GM21786 (cell line): ENCODE data around the gene TNFRSF25.
"Not testable (repeated sequence)": the region's sequence is repeated elsewhere in the genome, so short reads cannot be mapped to it uniquely, and the experiment has no call there.

Experiments used
- ATAC-seq: cut with Tn5 transposase; IDR thresholded peaks from one replicate; pipeline ENCODE4 v1.9.1; 2021; ENCODE audit not compliant: unreplicated experiment

Gene TNFRSF25

GRCh38 chr1:6454856-6455751 is 10.9 kb downstream of the TNFRSF25 start:
- ATAC-seq, result no peak

DNA sequence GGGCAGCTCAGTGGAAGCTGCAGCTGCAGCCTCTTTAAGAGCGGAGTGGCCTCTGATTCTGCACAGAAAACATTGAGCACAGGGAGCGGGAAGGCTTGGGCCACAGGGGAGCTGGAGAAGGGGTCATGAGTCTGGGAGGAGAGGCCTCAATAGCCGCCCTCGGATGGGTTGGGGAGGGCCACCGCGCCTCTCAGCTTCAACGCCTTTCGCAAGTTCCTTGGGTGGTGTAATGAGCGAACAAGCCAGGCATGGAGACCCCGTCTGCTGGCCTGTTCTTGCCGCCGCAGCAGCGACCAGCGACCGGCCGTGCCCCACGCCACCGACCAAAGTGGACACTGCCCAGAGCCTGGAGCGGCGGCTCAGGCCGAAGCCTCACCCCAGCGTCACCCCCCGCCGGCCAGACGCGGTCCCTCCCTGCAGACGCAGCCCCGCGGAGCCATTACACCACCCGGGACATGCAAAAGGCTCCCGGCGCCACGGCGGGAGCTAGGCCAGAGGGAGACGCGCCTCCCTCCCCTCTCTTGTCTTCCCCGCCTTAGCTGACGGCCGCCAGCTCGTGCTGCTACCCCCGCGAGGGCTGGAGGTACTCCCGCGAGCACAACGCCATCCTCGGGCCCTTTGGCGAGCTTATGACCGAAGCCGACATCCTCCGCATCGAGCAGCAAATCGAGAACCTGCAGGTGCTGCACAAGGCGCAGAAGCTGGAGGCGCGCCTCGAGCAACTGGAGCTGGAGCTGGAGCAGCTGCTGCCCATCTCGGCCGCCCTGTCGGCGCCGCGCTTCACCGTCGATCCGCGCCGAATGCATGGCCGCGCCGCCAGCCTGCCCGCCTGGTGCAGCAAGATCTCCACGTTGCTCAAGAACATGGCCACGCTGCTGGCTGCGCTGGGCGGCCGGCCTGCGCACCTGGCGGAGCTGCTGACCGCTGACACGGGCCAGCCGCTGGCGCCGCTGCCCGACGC is 11.8 kb downstream of the TNFRSF25 start:
- not testable (repeated sequence) for ATAC-seq

- no peak for ATAC-seq
Measured at GRCh38 chr1:6450943-6451373, 15.0 kb downstream of the TNFRSF25 start.

DNA sequence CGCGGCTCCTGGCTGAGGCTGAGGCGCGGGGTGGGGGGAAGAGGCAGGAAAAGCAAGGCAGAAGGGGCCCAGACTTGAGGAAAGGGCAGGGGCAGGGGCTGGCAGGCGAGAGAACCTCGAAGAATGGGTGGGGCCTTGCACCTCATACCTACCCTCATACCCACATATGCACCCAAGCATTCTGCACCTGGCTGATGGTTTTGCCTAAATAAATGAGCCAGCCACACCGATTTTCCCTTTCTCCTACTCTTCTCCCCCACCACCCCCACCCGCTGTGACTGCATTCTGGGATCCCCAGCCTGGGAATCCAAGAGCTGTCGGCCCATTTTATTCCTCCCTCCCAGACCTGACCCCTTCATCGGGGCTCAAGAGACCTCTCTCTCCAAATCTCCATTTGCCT is 15.5 kb downstream of the TNFRSF25 start:
- not testable (repeated sequence) for ATAC-seq

GRCh38 chr1:6450005-6450450 is 15.9 kb downstream of the TNFRSF25 start:
- no peak for ATAC-seq

DNA sequence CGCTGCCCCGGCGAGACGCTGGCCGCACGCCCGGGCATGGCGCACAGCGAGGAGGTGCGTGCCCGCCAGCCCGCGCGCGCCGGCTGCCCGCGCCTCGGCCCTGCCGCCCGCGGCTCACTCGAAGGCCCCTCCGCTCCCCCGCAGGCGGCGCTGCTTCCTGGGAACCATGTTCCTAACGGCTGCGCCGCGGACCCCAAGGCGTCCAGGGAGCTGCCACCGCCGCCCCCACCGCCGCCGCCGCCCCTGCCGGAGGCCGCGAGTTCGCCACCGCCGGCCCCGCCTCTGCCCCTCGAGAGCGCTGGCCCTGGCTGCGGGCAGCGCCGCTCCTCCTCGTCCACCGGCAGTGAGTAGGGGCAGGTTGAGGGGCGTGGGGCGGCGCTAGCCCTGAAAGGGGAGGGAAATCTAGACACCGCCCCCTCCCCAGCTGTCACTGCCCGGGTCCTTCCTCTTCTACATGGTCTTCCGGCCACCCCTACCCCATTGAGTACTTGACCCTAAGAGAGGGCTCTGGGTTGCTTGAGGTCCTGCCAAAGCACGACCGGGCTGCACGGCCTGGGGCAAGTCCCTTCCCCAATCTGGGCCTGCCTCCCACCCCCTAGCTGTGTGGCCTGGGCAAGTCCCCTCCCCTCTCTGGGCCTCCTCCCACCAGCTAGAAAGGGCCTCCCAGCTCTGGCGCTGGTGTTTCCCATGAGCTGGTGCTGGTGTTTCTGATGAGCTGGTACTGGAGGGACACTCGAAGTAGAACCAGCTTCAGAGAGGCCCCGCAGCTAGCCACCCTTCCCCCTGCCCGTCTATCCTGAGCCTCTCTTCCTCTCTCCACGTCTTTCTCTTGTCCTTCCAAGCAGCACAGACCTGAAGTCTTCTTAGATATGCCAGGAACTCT is 17.0 kb downstream of the TNFRSF25 start:
- ATAC-seq, result no peak

- no peak for ATAC-seq
Measured at GRCh38 chr1:6447818-6448748, 17.9 kb downstream of the TNFRSF25 start.

DNA sequence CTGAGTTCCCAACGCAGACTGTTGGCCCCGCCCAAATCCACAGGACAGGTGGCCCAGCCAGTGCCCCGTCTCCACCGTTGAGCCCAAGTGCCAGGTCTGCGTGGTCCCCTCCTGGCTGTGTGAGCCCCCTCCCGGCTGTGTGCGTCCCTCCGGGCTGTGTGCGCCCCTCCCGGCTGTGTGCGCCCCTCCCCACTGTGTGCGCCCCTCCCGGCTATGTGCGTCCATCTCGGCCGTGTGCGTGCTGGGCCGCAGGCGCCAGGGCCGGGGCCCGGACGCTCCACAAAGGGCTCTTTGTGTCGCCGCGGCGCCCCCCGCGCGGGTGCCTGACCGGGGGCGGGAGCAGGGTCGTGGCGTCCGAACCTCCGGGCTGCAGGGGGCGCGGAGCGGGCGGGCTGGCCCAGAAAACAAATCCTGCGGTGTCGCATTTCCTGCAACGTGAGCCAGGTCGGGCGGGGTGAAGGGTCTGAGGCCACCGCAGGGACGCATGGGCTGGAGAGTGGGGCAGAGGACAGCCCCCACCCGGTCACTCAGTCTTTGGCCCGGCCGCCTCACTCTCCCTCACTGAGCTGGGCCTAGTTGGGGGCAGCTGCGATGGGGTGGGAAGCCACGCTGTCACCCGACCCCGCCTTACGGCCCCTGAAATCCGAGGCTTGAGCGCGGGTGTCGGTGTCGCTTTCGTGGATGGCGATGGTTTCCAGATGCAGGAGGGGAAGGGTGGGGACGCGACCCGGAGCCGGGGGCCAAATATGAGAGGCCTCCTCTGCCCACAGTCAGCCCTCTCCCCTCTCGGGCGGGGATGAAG is 18.8 kb downstream of the TNFRSF25 start:
- no peak for ATAC-seq

- ATAC-seq, result no peak
Measured at GRCh38 chr1:6446665-6447015, 19.3 kb downstream of the TNFRSF25 start.

GRCh38 chr1:6445929-6446328 is 20.0 kb downstream of the TNFRSF25 start:
- not testable (repeated sequence) for ATAC-seq

DNA sequence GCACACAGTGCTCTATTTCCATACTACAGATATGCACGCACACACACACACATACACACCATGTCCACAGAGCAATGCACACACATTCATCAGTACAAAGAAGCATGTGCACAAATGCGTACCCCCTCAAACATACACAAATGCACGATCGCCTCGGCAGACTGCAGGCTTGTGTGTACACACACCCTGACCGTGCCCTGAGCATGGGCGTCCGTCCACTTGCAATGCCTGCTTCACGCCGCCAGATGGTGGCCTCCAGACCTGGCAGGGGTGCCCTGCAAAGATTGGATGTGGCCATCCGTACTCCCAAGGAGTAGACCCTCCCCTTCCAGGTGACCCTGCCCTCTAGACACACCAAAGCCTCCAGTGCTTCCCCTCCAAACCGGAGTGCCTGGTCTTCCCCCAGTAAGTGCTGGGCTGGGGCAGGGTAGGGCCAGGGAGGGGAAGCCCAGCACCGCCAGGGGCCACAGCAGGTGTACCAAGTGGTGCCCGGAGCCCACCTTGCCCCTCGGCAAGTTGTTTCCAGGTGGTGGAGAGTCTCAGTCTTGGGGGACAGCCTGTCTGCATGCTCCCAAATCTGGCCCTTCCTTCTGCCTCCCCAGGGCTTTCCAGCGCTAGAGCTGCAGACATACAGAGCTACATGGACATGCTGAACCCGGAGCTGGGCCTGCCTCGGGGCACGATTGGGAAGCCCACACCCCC is 20.8 kb downstream of the TNFRSF25 start:
- no peak for ATAC-seq

DNA sequence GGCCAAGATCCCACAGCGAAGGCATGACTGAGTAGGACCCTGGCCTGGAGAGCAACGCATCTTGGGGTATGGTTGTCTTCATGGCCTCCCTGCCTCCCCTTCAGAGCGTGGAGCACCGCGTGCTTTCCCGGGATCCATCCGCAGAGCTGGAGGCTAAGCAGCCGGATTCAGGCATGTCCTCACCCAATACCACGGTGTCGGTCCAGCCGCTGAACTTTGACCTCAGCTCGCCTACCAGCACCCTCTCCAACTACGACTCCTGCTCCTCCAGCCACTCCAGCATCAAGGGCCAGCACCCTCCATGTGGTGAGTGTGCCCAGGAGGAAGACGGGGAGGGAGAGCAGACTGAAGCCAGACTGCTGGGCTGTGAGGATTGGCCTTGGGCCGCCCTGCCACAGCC is 21.6 kb downstream of the TNFRSF25 start:
- ATAC-seq, result no peak

GRCh38 chr1:6443339-6444115 is 22.4 kb downstream of the TNFRSF25 start:
- ATAC-seq, result no peak

- ATAC-seq, result no peak
Measured at GRCh38 chr1:6441586-6441985, 24.4 kb downstream of the TNFRSF25 start.

GRCh38 chr1:6440198-6441126 is 25.5 kb downstream of the TNFRSF25 start:
- ATAC-seq, result no peak

DNA sequence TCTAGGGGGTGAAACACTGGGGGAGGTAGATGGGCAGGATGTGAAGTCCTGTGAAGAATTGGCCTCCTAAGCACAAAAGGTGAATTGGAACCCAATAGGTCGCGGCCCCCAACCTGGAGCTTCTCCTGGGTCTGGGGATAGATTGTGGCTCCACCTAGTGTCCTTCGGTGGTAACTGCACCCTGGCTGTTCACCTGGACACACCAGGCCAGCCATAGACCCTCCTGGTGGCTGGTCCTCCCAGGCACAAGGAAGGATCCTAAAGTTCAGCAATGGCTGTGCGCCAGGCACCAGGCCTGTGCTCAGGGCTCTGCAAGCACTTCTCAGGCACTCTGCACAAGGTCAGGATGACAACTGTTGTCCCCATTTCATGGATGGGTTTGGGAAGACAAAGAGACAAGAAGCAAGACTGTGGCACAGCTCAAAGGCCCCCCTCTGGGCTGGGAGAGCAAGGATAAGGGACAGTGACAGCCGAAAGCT is 27.9 kb downstream of the TNFRSF25 start:
- no peak for ATAC-seq
